ENCODE data around the gene KLHL28. TPM values are rescaled to one million over a fixed set of nuclear protein-coding genes. Genes with fewer than 3 reads are reported as not detected.
A peak's percentile ranks its signal among the peaks of the same experiment; 100 is the strongest.

Gene KLHL28
- total and polyA plus RNA-seq, 10 of the 15 experiments (the other 5 are each of a cell fraction or from before 2014, with no cell fraction given), result 2.7 to 9.8 (median 6.2) TPM

DNA sequence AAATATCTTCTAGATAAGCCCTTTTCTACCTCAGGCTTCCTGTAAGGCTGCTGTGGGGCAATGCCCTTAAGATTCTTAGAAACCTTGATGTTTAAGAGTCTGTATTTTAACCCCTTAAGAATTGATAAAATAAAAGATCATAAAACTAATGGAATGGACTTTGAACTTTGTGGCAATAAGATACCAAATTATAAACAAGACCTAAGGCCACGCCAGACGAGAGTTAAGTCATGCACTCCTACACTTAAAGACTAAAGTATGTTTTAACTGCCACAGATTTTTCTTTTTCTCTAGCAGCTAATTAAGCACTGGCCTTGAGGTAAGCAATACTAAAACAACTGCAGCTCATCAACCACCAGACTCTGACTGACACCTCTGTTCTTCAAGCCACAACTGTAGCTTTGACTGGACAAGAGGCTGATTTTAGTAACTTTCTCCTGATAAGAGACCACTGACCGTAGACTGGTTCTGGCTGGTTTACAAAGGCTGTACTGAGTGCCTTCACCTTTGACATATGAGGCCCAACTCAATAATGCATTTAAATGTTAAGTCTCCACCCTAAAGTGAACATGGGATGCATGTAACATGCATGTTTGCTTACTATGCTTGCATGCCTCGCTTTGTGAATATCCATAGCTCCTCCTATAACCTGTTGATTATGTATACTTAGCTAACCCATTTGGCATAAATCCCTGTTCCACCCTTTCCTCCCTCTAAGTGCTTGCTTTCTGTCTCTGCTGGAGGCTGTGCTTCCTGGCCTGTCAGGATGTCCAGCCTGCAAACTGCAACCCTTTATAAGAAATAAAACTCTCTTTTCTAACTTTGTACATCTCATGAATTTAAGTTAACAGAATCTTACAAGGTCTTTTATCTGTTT lies 71.9 kb downstream of the KLHL28 start (continued):
- TF ChIP-seq, protein P1, sequence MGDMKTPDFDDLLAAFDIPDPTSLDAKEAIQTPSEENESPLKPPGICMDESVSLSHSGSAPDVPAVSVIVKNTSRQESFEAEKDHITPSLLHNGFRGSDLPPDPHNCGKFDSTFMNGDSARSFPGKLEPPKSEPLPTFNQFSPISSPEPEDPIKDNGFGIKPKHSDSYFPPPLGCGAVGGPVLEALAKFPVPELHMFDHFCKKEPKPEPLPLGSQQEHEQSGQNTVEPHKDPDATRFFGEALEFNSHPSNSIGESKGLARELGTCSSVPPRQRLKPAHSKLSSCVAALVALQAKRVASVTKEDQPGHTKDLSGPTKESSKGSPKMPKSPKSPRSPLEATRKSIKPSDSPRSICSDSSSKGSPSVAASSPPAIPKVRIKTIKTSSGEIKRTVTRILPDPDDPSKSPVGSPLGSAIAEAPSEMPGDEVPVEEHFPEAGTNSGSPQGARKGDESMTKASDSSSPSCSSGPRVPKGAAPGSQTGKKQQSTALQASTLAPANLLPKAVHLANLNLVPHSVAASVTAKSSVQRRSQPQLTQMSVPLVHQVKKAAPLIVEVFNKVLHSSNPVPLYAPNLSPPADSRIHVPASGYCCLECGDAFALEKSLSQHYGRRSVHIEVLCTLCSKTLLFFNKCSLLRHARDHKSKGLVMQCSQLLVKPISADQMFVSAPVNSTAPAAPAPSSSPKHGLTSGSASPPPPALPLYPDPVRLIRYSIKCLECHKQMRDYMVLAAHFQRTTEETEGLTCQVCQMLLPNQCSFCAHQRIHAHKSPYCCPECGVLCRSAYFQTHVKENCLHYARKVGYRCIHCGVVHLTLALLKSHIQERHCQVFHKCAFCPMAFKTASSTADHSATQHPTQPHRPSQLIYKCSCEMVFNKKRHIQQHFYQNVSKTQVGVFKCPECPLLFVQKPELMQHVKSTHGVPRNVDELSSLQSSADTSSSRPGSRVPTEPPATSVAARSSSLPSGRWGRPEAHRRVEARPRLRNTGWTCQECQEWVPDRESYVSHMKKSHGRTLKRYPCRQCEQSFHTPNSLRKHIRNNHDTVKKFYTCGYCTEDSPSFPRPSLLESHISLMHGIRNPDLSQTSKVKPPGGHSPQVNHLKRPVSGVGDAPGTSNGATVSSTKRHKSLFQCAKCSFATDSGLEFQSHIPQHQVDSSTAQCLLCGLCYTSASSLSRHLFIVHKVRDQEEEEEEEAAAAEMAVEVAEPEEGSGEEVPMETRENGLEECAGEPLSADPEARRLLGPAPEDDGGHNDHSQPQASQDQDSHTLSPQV (IDR thresholded peaks at IDR 0.05), result no peak
- TF ChIP-seq CREB1 (IDR thresholded peaks at IDR 0.05; ENCODE audit: low read depth) (no peak), PAX8 (IDR thresholded peaks at IDR 0.05) (no peak), SP1 (IDR thresholded peaks at IDR 0.05; ENCODE audit: low read depth, low read length) (no peak), GATAD2B (conservative IDR thresholded peaks at IDR 0.05; ENCODE audit: low read depth) (no peak), KDM1A (IDR thresholded peaks at IDR 0.05; ENCODE audit: borderline replicate concordance) (no peak), HDAC6 (IDR thresholded peaks at IDR 0.05; ENCODE audit: unreplicated experiment) (no peak), IRF4 (IDR thresholded peaks at IDR 0.05; ENCODE audit: low read depth, low read length) (no peak), KAT2A (conservative IDR thresholded peaks at IDR 0.05; ENCODE audit: control insufficient read depth, low read depth, low read length) (no peak), SUZ12 (IDR thresholded peaks at IDR 0.05; ENCODE audit: unreplicated experiment) (no peak), ETV6 (conservative IDR thresholded peaks at IDR 0.05 in 1 of 2, IDR thresholded peaks at IDR 0.05 in 1 of 2; ENCODE audit: borderline replicate concordance in 1 of 2, low read depth in 1 of 2) (no peak), BCL11A (IDR thresholded peaks at IDR 0.05; ENCODE audit: low read depth, low read length) (peak; percentile 76)
- TF ChIP-seq, protein P2, sequence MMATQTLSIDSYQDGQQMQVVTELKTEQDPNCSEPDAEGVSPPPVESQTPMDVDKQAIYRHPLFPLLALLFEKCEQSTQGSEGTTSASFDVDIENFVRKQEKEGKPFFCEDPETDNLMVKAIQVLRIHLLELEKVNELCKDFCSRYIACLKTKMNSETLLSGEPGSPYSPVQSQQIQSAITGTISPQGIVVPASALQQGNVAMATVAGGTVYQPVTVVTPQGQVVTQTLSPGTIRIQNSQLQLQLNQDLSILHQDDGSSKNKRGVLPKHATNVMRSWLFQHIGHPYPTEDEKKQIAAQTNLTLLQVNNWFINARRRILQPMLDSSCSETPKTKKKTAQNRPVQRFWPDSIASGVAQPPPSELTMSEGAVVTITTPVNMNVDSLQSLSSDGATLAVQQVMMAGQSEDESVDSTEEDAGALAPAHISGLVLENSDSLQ (IDR thresholded peaks at IDR 0.05), result peak; percentile 68; the same call in 1 of the 2 replicates
- TF ChIP-seq, protein P3, sequence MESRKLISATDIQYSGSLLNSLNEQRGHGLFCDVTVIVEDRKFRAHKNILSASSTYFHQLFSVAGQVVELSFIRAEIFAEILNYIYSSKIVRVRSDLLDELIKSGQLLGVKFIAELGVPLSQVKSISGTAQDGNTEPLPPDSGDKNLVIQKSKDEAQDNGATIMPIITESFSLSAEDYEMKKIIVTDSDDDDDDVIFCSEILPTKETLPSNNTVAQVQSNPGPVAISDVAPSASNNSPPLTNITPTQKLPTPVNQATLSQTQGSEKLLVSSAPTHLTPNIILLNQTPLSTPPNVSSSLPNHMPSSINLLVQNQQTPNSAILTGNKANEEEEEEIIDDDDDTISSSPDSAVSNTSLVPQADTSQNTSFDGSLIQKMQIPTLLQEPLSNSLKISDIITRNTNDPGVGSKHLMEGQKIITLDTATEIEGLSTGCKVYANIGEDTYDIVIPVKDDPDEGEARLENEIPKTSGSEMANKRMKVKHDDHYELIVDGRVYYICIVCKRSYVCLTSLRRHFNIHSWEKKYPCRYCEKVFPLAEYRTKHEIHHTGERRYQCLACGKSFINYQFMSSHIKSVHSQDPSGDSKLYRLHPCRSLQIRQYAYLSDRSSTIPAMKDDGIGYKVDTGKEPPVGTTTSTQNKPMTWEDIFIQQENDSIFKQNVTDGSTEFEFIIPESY (IDR thresholded peaks at IDR 0.05), result no peak

Measured in GM12878 (cell line).